ENCODE measurements around the gene ARHGEF10L. TPM values are rescaled to one million over a fixed set of nuclear protein-coding genes. Genes with fewer than 3 reads are reported as not detected.

Gene ARHGEF10L
- polyA plus RNA-seq, 1 donor = 23.2 TPM

- no peak for DNase-seq (ENCODE audit: low read depth)
These were observed 137.0 kb downstream of the ARHGEF10L start for GRCh38 chr1:17676387-17677060.

DNA sequence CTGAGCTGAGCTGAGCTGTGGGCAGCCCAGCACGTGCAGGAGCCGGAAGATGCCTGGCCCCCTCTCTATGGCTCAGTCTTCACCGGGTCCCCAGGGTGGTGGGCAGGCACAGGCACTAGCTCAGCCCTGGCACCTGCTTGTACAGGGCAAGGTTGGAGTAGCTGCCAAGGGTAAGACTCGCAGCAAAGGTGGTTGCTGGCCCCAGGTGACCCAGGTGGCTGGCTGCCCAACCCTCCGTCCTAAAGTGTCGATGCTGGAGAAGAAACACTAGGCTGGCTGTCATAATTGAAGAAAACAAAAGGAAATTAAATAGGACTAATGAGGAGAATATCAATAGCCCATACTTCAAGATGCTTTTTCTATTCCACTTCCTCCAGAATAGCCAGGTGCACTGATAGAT, 138.5 kb downstream of the ARHGEF10L start:
- no peak for DNase-seq (ENCODE audit: low read depth)

- no peak for DNase-seq (ENCODE audit: low read depth)
These were observed 140.4 kb downstream of the ARHGEF10L start for GRCh38 chr1:17679856-17680255.

DNA sequence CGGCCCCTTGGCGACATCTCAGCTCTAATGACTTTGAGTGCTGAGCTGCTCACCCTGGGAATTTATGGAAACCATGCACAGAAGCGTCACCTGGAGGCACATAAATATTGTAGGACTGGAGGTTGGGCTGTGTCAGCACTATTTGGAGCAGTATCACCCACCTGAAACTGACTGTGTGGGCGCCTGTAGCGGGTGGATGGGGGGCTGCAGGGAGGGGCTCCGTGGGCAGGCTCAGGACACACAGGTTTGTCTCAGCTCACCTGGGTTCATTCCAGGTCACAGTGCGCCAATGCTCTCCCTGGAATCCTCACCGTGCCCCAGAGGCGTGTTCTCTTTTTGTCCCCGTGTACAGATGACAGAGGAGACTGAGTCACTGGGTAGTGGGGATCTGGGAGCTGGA, 140.8 kb downstream of the ARHGEF10L start:
- no peak for DNase-seq (ENCODE audit: low read depth)

DNA sequence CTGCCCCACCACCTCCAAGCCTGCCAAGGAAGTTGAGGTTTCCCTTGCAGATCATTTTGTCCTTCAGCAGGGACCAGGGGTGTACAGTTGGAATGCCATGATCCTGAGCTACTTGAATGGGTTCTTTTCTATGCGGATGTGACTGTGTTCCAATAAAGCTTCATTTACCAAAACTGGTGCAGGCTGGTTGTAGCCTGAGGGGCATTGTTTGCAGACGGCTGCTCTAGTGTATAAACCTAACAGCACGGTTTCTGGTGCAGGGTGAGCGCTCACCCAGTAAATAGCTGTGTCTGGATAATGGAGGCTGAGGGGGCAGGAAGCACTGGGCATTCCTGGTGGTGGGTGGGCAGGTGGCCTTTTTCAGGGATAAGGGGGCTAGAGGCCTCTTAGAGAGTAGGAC, 142.9 kb downstream of the ARHGEF10L start:
- DNase-seq (ENCODE audit: low read depth) = no peak

DNA sequence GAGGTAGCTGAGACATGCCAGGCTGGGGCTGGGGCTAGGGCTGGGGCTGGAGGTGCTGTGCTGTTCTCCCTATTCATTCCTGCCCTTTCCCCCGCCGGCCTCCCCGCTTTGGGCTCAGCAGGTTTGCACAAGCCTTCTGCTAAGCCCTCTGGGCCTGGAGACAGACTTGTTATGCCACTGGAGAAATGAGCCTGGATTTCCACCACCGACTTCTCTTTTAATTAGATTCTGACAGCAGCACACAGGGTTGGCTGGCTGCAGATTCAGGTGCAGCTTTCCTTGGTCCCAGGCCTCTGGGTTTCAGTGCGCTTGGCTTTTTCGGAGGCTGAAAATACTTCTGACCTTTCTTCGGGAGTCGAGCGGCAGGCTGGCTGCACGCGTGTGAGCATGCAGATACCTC, 144.1 kb downstream of the ARHGEF10L start:
- DNase-seq (ENCODE audit: low read depth) = no peak

GRCh38 chr1:17684810-17685209, 145.3 kb downstream of the ARHGEF10L start:
- no peak for DNase-seq (ENCODE audit: low read depth)

- DNase-seq (ENCODE audit: low read depth) = no peak
These were observed 146.8 kb downstream of the ARHGEF10L start for GRCh38 chr1:17686258-17686657.

GRCh38 chr1:17687145-17687544, 147.6 kb downstream of the ARHGEF10L start:
- DNase-seq (ENCODE audit: low read depth) = peak; percentile 44

DNA sequence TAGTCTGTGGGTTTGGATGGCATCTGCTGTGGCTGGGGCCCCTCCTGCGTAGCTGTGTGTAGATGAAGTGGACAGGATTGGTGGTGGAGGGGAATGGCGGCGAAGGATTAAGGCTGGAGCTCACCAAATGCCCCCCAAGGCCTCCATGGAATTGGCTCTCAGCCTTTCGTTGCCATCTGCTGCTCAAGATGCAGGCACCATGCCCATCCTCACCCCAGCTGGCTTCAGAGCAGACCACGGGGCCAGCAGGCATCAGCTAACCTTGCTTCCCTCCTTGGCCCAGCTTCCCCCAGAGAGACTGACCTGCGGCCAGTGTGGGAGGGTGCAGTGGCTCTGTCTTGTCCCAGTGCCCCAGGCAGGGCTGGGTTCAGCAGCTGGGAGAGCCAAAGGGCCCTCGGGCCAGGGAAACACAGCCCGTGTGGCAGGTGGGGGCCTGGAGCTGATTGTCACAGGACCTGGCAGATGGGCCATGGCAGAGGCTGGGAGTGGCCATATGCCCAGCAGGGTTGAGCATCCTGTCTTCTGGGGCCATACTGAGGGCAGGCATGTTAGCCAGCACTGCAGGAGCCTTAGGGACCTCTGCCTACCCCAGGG, 148.8 kb downstream of the ARHGEF10L start:
- no peak for DNase-seq (ENCODE audit: low read depth)

DNA sequence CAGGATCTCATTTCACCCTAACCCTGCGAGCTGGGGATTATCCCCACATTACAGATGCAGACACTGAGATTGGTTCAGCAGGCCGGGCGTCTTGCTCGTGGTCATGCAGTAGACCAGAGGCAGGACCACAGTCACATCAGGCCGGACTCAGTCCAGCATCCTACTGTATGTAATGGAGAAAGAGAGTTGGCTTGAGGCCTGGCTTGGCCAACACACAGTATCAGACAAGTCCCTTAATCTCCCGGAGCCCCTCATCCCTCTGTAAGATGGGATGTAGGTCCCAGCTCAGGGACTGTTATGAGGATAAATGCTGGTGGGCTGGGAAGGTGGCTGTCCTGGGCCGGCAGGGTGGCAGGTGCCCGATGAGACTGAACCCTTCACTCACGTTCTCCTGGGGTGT, 149.5 kb downstream of the ARHGEF10L start:
- no peak for DNase-seq (ENCODE audit: low read depth)

DNA sequence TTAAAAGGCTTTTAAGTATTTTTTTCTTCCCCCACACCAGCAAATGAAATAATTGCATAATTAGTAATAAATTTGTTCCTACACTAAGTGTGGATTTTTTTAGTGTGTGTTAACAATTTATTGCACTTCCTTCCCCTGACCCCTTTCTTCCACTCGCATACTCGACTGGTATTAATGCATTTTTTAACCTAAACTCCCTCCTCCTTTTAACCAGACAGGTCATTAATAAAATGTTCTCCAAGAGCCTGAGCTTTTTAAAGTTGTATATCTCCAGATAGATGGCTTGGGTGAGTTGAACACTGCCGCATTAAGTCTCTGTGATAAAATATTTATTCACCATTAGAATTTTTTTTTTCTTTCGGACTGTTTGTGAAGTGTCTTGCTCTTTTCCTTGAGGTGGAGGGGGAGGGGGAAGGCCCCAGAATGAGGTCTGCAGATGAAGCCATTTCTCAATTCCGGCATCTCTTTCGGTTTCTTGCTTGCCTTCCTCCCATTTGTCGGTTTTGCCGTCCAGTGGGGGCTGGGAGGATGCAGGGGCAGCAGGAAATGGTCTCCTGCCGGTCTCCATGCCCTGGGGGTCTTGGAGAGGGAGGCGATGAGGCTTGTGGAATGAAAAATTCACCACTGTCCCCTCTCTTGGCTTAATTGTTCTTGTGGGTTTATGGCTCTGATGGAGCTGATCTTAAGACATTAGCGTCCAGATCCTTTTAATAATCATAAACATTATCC, 151.6 kb downstream of the ARHGEF10L start:
- no peak for DNase-seq (ENCODE audit: low read depth)

GRCh38 chr1:17692645-17693044, 153.1 kb downstream of the ARHGEF10L start:
- no peak for DNase-seq (ENCODE audit: low read depth)

GRCh38 chr1:17696417-17697301, 157.2 kb downstream of the ARHGEF10L start:
- no peak for DNase-seq (ENCODE audit: low read depth)

DNA sequence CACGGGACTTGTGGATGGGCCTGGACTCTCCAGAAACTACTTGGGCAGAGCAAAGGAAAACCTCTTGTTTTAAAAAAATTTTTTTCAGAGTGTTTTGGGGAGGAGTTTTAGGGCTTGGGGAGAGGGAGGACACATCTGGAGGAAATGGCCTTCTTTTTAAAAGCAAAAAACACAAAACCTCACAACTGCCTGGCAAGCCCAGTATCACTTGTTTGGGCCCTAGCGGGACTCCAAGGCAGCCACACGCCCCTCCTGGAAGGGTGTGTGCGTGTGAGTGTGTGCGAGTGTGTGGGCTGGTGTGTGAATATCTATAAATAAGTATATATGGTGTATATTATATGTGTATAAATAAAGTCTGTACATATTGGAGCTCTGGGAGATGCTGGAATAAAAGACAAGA, 158.0 kb downstream of the ARHGEF10L start:
- DNase-seq (ENCODE audit: low read depth) = no peak

GRCh38 chr1:17699581-17699980, 160.1 kb downstream of the ARHGEF10L start:
- DNase-seq (ENCODE audit: low read depth) = no peak

DNA sequence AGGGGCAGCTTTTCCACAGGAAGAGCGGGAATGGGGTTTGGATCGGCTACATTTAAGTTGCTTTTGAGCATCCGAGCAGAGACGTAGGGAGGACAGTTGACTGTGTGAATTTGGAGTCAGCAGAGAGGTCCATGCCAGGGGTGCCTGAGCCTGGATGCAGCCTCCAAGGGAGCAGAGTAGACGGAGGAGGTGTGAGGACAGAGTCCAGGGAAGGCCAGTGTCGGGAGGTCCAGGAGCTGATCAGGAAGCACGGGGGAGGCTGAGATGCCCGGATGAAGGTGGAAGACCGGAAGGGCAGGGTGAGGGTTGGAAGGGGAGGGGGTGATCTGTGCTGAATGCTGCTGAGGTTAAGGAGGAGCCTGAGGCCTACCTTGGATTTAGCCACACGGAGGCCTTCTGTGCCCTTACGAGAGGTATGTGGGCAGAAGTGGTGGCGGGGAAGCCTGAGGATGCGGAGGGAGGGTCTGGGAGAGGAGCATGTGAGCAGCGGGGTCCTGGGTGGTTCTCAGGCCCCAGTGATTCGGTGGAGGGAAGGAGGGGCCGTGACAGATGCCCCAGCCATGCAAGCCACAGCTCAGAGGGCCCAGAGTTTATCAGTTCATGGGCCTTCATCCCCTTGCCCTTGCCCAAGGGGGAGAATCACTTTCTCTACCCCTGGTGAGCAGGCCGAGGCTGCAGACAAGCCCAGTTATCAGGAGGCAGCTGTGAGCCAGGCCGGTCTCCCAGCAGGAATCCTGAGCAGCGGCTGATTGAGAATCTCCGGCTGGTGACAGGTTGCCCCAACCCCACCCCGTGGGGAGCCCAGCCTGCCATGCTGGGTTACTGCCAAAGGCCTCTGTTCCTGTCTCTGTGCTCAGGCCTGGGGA, 161.7 kb downstream of the ARHGEF10L start:
- DNase-seq (ENCODE audit: low read depth) = no peak

- no peak for DNase-seq (ENCODE audit: low read depth)
These were observed 164.7 kb downstream of the ARHGEF10L start for GRCh38 chr1:17704176-17704575.

GRCh38 chr1:17706445-17706844, 166.9 kb downstream of the ARHGEF10L start:
- no peak for DNase-seq (ENCODE audit: low read depth)

GRCh38 chr1:17709981-17710380, 170.5 kb downstream of the ARHGEF10L start:
- DNase-seq (ENCODE audit: low read depth) = no peak
